Upper lobe of right lung (tissue), 1 donor: Measurements from ENCODE around the gene MPRIP. TPM values are rescaled to one million over a fixed set of nuclear protein-coding genes. Genes with fewer than 3 reads are reported as not detected.
"Not testable (repeated sequence)": the region's sequence is repeated elsewhere in the genome, so short reads cannot be mapped to it uniquely, and the experiment has no call there.

Experiments used
- ATAC-seq: fragments of 200-7000 bp; cut with Tn5 transposase; one replicate; pipeline ENCODE4 v1.9.1; 2020; ENCODE audit warnings: mild to moderate bottlenecking, moderate library complexity
- DNase-seq: peaks from one replicate; pipeline ENCODE4 v3.0.0-alpha.2; 2020
- H3K27ac ChIP-seq: fragments of 200-600 bp; one replicate; pipeline ENCODE4 v1.8.0; 2022
- H3K27me3 ChIP-seq: fragments of 200-600 bp; one replicate; pipeline ENCODE4 v1.8.0; 2022; ENCODE audit warnings: mild to moderate bottlenecking
- H3K36me3 ChIP-seq: fragments of 200-600 bp; one replicate; pipeline ENCODE4 v1.8.0; 2022
- H3K4me1 ChIP-seq: fragments of 200-600 bp; one replicate; pipeline ENCODE4 v1.8.0; 2022
- H3K4me3 ChIP-seq: fragments of 200-600 bp; one replicate; pipeline ENCODE4 v1.8.0; 2022; ENCODE audit warnings: mild to moderate bottlenecking
- H3K9me3 ChIP-seq: fragments of 200-600 bp; one replicate; pipeline ENCODE4 v1.8.0; 2022
- intact Hi-C: fragments of 100-400 bp; cut with DNase I; formaldehyde crosslinking; loops from one replicate; pipeline ENCODE4 v1.11.0; 2022
- total RNA-seq: library from RNA; stranded (reverse); fragmentation: NEBNext Ultra II Directional; extraction: Animal tissue kit (Norgen Biotek cat#: 25700); gene quantifications from one replicate; pipeline ENCODE4 v1.2.1, GENCODE V29; 2021
- TF ChIP-seq, protein P1 (sequence below): fragments of 200-600 bp; IDR thresholded peaks from one replicate; pipeline ENCODE4 v1.8.0; 2022; ENCODE audit warnings: antibody characterized with exemption
- donor health status: DM: no; HTN: yes; CAD: no; lungs with severe emphysema.

MPRIP gene
- total RNA-seq, 1 donor from 2014 or later = 333 TPM

DNA sequence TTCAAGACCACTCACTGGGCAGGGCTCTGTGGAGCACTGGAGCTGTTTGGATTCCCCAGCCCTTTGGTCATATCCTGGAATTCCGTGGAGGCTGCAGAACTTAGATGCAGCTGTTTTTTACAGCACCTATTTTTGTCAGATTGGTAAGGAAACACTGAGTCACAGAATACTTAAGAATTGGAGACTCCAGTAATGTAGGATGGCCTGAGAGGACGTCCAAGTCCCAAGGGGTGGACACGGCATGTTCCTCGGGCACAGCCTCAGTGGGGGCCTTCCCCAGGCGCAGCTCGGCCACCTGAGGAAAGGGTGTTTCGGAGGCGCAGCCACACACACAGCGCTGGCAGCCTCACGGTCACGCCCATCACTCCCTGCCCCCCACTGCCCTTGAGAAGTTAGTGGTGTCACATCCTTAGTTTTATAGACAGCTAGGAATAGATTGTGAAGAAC is 149.1 kb downstream of the MPRIP start:
- intact Hi-C loops = no loop called here
- H3K27me3 ChIP-seq = no peaks in the 10 kb centered on the region
- TF ChIP-seq, protein P1, sequence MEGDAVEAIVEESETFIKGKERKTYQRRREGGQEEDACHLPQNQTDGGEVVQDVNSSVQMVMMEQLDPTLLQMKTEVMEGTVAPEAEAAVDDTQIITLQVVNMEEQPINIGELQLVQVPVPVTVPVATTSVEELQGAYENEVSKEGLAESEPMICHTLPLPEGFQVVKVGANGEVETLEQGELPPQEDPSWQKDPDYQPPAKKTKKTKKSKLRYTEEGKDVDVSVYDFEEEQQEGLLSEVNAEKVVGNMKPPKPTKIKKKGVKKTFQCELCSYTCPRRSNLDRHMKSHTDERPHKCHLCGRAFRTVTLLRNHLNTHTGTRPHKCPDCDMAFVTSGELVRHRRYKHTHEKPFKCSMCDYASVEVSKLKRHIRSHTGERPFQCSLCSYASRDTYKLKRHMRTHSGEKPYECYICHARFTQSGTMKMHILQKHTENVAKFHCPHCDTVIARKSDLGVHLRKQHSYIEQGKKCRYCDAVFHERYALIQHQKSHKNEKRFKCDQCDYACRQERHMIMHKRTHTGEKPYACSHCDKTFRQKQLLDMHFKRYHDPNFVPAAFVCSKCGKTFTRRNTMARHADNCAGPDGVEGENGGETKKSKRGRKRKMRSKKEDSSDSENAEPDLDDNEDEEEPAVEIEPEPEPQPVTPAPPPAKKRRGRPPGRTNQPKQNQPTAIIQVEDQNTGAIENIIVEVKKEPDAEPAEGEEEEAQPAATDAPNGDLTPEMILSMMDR = no peak
- ATAC-seq (peak; percentile 42), DNase-seq (no peak)
- no peaks in the 10 kb centered on the region for H3K9me3 ChIP-seq
- H3K4me1 ChIP-seq = peaks cover 6% of the 10 kb centered on the region
- H3K27ac ChIP-seq = no peak overlapping the region
- peaks cover 28% of the 10 kb centered on the region for H3K36me3 ChIP-seq
- H3K4me3 ChIP-seq = no peak overlapping the region

DNA sequence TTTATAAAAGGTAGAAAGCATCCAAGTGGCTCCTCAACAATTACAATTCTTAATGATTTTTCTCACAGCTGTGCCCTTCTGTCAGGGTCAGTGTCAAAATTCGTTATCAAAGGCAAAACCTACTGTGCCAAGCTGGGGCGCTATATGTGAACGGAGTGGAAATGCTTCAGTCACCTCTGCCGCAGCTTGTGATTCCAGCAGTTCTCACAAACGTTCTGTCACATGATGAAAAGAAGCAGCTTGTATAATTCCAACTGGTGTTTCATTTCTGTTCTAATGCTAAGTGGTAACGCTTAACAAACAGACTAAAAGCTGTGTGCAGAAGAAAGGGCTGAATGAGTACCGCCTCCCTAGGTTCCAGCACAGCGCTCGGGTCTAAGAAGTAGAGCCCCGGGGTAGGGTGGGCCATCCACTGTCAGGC is 149.7 kb downstream of the MPRIP start:
- ATAC-seq (no peak), DNase-seq (no peak)
- no peaks in the 10 kb centered on the region for H3K9me3 ChIP-seq
- H3K36me3 ChIP-seq = peaks cover 28% of the 10 kb centered on the region
- TF ChIP-seq, protein P1 = no peak
- no peaks in the 10 kb centered on the region for H3K27me3 ChIP-seq
- intact Hi-C loops = no loop called here
- H3K4me1 ChIP-seq = peaks cover under 1% of the 10 kb centered on the region
- no peak overlapping the region for H3K4me3 ChIP-seq
- H3K27ac ChIP-seq = no peak overlapping the region

DNA sequence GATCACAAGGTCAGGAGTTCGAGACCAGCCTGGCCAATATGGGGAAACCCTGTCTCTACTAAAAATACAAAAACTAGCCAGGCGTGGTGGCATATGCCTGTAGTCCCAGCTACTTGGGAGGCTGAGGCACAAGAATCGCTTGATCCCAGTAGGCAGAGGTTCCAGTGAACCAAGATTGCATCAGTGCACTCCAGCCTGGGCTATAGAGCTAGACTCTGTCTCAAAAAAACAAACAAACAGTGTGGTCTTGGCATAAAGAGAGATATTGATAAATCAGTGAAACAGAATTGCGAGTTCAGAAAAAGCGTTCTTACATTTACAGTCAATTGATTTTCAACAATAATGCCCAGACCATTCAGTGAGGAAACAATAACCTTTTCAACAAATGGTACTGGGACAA is 153.2 kb downstream of the MPRIP start:
- H3K4me3 ChIP-seq, H3K4me1 ChIP-seq, H3K27ac ChIP-seq, intact Hi-C loops, H3K36me3 ChIP-seq, ATAC-seq, DNase-seq, H3K27me3 ChIP-seq, H3K9me3 ChIP-seq: not testable (repeated sequence)

DNA sequence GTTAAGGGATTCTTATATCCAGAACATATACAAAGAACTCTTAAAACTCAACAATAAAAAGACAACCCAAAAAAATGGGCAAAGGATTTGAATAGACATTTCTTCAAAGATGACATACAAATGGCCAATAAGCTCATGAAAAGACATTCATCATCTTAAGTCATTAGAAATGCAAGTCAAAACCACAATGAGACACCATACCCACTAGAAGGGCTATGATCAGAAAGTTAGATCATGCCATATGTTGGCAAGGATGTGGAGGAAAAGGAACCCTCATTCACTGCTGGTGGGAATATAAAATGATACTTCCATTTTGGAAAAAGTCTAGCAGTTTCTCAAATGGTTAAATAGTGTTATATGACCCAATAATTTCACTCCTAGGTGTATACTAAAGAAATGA is 154.5 kb downstream of the MPRIP start:
- no peak for ATAC-seq
- H3K27ac ChIP-seq = no peak overlapping the region
- no peaks in the 10 kb centered on the region for H3K36me3 ChIP-seq
- peaks cover 6% of the 10 kb centered on the region for H3K4me1 ChIP-seq
- H3K9me3 ChIP-seq = no peaks in the 10 kb centered on the region
- H3K4me3 ChIP-seq = no peak overlapping the region
- TF ChIP-seq, protein P1 = no peak
- intact Hi-C loops = no loop called here
- DNase-seq = no peak
- H3K27me3 ChIP-seq = no peaks in the 10 kb centered on the region

DNA sequence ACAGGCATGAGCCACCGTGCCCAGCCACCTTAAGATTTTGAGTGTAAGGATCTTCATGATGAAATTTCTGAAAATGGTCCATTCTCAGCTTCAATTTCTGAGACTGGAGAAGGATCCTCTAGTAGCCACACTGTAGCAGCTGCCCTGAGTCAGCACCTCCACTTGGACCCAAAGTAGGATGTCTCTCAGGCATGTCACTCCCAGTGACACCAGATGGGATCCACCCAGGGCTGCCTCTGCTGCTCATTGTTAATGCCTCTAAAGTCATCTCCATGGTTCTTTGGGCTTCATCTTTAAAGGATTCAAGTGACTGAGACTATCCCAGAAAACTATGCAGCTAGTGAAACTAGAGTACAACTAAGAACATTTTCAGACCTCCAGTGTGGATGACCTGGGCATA is 156.0 kb downstream of the MPRIP start:
- no peak for DNase-seq
- Histone ChIP-seq H3K36me3 (peaks cover 10% of the 10 kb centered on the region), H3K27me3 (no peaks in the 10 kb centered on the region), H3K9me3 (no peaks in the 10 kb centered on the region), H3K4me3 (no peak overlapping the region), H3K27ac (no peak overlapping the region), H3K4me1 (peaks cover 6% of the 10 kb centered on the region)
- no peak for ATAC-seq
- TF ChIP-seq, protein P1 = no peak
- intact Hi-C loops = no loop called here

DNA sequence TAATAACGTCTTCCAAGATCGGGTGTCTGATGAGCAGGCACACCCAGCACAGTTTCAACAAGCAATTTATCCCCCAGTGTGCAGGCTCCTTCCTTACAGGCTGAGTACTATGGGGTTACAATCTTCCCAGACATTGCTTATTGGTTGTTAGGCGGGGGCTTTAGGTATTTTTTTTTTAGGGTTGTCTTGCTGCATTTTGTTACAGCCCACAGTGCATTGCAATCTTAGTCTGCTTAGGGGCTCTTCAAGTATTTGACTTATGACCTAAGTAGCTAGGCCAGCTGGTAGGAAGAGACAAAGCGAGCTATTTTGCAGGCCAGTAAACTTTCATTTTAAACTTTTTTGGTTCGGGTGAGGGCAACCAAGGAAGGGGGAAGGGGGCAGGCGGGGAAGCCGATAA is 158.1 kb downstream of the MPRIP start:
- H3K4me3 ChIP-seq = no peak overlapping the region
- peaks cover 10% of the 10 kb centered on the region for H3K36me3 ChIP-seq
- peak overlapping the region; percentile 36 for H3K27ac ChIP-seq
- intact Hi-C loops = no loop called here
- TF ChIP-seq, protein P1 = no peak
- H3K4me1 ChIP-seq = peaks cover 26% of the 10 kb centered on the region
- no peaks in the 10 kb centered on the region for H3K27me3 ChIP-seq
- H3K9me3 ChIP-seq = no peaks in the 10 kb centered on the region
- DNase-seq (no peak), ATAC-seq (no peak)
